ENCODE data around the gene EMP1.

Gene EMP1

DNA sequence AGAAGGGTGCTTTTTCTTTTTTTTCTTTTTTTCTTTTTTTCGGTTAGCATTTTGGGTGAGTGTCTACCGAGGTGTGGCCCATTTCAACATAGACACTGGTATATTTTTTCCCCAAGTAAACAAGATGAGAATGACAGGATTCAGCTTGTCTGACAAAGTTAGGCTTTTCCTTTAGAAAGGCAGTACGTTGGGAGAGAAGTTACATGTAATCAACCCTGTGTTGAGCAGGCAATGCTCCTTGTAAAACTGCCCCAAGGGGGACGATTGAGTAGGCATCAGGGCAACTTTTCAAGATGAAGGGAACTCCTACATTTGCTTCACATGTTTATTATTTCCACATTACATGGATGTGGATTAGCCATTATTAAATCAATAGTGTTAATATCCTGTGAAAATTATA is 1.7 kb downstream of the EMP1 start:
- no peak for DNase-seq

DNA sequence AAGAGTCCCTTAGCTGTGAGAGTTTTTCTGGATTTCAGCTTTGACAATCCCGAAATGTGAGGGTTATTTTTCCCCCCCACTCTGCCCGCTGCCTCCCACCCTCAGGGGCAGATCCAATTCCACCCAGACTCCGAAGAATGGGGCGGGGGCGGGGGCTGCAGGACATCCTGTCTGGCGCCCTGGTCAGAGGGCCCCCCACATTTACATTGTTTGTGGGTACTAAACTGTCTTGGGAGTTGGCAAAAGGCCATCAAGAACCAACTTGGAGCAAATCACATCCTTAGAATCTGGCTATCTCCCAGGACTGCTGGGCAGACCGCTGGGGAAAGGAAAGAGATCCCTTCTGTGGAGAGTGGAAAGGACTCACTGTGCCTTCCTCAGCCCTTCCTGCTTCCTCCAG is 2.4 kb downstream of the EMP1 start:
- no peak for DNase-seq

DNA sequence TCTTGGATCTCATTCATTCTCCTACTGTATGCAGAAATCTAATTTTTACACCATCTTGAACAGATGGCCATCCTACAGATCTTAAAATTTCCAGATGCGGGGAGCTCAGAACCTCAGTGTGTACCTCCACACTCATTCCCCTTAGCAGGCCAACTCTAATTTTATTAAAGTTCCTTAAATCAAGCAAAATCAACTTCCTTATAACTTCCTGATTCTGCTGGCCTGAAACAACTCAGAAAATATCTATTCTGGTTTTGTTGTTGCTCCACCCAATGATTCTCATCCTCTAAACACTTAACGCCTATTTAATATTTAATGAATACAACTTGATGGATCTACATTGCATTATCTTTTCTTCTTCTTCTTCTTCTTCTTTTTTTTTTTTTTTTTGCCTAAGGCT is 3.1 kb downstream of the EMP1 start:
- no peak for DNase-seq

DNA sequence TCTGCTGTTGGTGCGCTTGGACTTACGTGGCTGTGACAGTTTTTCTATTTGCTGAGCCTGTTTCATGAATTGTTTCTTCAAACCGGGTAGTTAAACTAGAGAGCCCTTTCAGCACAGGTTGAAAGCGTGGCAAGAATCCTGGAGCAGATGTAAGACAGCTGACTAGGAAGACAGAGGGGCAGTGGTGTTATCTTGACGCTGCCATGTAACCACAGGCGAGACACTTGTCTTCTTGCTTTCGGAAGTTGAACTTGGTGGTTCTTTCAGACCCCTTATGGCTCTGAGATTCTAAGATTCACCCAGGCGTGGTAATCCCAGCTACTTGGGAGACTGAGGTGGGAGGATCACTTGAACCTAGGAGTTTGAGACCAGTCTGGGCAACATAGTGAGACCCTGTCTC is 4.3 kb downstream of the EMP1 start:
- no peak for DNase-seq

DNA sequence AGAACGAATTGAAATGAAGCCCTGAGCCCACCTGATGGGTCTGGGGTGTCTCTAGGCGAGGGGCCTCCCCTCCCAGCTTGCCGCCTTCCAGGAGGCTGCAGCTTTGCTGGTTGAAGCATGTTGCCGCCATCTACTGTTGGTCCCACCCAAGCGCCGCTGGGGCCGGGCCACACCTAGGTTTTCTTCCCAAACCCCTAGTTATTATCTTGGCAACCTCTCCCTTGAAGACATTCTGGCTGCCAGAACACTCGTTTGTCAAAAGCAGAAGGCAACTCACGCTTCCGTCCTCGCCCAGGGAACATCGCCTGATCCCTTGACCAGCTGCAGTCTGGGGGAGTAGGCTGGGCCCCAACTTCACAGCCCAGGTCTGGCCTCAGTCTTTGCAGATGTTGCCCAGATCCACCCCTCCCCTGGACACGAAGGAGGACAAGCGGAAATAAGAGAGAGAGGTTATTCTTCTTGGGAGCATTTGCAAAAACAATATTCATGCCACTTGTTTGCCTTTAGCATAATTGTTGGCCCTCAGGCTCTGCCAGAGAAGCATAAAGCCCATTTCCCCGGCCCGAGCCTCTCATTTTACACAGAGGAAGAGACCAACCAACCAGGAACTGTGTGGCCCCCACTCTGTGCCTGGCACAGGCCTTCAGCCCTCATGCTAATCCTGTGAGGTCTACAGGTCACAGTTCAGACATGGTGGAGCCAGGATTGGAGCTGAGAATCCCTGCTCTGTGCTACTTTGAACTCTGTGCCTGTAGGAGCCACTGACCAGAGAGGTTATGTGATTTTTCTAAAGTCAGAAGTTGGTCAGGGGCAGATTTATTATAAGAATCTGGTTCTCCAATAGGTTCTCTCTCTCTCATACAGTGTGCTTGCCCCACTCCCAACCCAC is 6.8 kb downstream of the EMP1 start:
- DNase-seq = peak in 1 of 2 experiments; percentile 32

DNA sequence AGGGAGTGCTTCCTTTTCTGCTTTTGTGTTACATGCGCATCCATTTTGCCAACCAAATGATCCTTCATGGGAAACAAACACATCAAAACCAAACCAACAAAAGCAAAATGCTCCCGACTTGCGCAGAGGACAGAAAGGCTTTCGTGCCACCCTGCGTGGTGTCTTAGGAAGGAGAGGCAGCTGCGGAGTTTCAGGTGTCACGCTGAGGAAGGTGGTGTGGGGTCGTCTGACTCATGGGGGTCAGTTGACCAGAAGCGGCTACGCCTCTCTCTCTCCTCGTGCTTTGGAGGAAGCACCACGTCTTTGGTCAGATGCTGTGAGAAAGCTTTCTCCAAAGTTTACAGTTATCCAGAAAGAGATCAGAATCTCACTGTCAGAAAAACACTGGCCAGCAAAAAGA is 7.9 kb downstream of the EMP1 start:
- no peak for DNase-seq

DNA sequence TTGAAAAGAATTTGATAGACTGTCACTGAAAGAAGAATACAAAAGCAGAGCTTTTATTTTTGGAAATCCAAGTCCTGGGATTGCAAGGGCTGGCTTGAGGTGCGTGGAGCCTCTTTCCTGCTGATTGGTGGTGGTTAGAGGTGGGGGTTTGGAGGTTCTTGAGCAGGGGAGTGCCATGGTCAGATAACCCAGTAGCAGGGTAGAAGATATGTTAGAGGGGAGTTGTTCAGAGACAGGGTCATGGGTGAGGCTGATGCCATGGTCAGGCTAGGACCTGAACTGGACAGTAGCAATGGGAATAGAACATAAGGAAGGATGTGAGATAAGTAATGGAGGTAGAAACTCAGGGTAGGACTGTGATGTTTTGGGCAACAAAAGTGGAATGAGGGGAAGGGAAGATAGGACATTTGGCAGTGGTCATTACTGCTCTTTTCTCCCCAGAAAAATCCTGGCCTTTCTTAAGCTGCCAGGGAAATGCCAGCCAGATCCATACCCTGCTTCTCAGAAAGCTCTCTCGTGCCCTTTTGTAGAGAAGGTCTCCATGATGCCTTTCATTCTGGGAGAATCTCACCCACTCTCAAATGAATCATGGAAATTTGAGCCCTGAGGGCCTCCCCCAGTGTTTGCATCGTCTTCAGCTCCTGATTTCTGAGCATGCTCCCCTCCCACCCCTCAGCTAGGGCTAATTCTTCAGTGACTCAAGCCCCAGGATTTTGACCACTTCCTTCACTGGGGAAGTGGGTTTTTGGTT is 9.5 kb downstream of the EMP1 start:
- DNase-seq = peak; percentile 38 to 60

DNA sequence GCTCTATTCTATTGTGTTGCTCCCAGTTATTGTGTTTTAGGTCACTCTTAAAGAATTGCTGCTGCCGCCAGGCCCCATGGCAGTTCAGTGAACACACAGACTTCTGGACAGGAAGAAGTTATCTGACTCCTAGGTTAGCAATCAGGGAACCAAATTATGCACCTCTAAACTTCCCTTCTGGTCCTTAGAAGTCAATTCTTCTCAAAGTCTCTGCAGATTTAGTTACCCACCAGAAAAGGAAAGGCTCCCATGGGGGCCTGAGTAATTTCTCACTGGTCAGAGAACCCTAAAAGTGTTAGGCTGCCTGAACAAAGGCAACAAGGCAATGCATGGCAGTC is 10.0 kb downstream of the EMP1 start:
- no peak for DNase-seq

DNA sequence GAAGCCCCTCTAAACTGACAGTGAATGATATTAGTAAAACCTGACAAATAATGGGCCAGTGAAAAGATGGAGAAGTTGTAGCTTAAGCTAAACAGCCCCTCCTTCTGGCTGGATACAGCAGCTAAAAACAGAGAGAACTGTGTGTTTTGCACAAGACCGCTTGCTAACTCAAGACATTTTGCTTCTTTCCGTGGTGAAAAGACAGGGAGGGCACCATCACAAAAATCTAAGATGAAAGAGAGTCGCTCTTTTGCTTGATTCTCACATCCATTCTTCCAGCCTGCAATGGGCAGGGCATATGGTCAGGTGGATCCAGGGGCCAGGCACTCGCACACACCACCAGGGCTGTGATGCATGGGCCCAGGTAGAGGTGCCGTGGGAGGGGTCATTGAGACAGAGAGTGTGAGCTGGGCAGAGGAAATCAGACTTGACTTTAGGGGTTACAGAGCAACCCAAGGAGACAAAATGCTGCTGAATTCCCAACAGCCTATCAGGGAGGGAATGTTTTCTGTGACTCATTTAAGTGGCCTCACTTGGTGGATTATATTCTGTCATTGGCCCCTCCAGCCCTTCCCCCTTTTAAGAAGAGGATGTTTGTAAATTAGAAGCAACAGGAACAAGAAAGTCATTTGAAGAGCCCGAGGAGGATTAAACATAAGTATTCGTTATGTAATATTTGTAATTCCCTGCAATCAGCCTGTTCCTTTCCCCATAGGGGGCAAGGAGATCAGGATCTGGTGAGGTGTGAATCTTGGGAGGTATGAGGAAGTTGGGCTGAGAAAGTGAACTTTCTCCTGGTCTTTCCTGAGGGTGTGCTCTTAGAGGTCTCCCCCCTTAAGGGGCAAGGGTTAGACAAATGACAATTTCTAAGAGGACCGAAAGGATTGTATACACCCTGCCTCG is 12.3 kb downstream of the EMP1 start:
- DNase-seq = no peak

DNA sequence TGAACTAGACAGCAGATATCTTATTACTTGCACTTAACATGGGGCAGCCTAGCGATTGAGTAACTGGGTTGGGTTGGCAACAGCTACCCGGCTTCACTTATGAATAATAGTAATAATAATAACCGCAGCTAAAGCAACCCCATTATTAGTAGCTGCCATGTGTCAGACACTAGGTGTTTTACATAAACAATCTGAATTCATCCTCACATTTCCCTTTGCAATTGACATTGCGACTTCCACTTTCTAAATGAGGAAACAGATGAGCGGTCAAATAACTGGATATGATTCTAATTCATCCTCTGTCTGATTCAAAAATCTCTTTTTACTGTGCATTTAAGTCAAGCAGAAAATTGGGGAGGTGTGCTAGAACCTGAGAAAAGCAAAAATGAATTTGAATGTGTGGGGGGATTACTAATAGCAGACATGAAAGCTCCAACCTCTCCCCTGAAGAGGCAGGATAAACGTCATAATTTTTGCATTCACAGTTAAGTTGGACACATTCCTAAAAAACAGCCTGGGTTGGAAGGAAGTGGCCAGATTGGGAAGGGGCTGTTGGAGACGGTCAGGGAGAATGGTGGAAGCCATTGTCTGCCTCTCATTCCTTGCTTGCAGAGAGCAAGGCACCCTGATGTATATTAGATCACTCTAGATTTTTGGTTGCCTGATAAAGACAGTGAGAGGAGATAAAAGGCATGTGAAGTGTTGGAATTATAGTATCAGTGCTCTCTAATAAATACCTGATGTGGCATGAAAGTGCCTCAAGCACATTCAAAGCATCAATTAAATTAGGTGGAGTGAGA is 13.1 kb downstream of the EMP1 start:
- DNase-seq = no peak

DNA sequence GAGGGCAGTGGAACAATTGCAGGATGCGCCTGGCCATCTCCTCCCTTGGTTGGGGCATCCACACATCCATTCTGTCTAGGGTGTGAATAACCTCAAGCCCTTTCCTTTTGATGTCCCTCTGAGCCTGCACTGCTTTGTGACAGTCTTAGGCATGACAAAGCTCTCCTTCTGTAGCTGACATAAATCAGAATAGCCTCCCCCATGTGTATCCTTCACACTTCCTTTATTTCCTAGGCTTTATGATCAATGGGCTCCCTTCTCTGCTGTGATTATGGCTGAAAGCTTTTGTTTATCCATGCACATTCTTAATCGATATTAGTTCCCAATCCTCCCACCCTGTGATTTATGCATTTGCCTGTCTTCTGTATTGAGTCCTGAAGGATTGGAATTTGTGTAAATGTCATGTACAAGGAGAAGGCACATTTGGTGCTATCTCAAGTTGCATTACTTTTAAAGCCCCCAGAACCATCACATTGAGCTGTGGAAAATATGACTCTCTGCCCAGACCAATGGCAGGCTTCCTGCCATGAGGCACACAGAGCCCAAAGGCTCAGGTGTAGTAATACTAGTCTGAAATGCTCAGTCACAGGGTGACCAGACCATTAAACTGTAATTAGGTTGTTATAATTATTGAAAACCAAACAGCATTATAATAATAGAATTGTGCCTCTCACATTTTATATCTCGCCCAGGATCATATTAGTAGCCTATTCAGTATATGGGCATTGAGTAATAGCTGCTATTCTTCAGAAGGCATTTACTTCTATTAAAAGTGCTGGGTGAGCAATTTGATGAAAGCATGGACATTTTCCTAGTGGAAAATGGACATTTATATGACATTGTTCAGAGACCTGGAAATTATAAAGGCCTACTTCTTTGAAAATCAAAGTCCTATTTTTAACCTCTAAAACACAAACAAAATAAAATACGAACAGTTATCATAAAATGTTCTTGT is 14.0 kb downstream of the EMP1 start:
- DNase-seq = no peak

DNA sequence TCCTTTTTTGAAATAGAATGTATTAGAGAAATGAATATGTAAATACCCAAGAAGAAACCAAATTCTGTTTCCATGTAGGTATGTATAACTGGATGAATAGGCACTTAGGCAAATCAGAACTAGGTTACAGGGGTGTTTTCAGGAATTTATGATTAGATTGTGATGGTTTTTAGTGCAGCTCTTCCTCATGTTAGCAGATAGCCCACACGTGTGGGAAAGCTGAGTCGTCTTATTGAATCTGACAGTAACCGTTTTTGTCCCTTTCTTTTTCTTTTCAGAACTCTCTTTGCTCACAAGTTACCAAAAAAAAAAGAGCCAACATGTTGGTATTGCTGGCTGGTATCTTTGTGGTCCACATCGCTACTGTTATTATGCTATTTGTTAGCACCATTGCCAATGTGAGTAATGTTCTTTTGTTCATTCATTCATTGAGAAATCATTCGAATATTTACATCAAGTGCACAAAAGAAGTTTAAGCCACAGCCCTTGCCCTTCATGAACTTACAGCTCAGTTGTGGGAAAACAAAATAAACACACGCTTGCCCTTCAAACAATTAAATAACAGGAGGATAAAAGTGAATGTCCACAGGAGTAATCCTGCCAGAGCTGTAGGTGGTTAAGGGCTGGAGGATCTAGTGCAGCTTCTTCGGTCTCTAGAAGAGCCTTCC is 14.8 kb downstream of the EMP1 start:
- peak in 1 of 2 experiments; percentile 37 for DNase-seq

DNA sequence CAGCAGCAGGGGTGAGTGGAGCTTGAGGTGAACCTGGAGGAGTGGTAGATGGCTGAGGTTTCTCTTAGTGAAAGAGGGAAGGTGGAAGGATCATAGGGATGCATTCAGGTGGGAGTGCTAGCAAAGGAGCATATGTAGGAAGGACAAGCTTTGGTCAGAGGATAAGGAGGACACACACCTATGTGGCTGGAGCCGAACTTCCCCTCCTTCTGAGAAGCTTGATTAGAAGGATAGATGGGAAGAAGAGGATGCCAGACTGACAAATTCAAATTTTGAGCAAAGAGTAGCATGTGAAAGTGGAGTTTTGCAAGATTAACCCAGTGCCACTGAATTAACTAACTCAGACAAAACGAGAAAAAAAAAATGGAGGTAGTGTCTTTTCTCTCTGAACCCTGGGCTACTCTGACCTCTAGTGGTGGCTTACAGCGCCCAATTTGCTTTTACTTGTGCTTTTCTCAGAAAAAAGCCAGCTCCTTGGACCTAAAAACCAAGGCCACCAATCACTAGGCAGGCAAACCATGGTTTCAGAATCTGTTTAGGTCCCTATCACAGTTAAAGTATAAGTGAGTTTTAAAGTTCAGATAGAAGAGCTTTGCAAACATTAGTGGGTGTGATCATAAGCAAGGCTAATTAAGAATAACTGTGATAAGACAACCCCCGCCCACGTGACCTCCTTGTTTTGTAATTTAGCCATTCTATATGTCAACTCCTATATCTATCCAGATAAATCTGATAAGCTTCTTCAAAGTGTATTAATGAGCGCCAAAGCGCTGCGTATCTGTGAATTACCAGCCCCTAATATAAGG is 15.5 kb downstream of the EMP1 start:
- peak; percentile 72 to 79 for DNase-seq

DNA sequence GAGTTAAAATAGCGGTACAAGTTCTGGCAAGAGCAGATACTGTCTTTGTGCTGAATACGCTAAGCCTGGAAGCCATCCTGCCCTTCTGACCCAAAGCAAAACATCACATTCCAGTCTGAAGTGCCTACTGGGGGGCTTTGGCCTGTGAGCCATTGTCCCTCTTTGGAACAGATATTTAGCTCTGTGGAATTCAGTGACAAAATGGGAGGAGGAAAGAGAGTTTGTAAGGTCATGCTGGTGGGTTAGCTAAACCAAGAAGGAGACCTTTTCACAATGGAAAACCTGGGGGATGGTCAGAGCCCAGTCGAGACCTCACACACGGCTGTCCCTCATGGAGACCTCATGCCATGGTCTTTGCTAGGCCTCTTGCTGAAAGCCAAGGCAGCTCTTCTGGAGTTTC is 18.5 kb downstream of the EMP1 start:
- no peak for DNase-seq

DNA sequence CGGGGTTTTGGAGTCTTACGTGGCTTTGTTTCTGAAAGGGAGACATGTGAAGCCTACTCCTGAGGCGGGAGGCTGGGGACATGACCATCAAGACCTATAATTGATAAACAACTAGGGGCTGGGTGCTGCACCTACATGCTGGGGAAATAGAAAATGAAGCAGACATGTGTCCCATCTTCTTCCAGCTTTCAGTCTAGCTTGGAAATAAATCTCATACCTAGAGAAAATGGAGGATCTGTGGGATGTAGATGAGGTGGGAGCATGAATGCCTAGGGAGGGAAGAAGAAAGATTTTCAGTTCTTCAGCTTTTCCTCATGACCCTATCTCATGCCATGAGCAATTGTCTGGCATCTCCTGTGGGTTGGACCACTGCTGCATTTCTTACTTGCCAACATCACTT is 22.1 kb downstream of the EMP1 start:
- no peak for DNase-seq

DNA sequence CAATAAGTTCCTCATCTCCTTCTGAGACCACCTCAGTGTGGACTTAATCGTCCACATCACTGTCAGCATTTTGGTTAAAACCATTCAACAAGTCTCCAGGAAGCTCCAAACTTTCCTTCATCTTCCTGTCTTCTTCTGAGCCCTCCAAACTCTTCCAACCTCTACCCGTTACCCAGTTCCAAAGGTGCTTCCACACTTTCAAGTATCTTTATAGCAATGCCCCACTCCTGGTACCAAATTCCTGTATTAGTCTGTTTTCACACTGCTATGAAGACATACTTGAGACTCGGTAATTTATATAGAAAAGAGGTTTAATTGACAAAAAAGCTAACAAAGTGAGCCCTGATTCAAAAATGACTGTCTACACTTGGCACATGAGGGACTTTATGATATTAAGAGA is 22.8 kb downstream of the EMP1 start:
- no peak for DNase-seq

DNA sequence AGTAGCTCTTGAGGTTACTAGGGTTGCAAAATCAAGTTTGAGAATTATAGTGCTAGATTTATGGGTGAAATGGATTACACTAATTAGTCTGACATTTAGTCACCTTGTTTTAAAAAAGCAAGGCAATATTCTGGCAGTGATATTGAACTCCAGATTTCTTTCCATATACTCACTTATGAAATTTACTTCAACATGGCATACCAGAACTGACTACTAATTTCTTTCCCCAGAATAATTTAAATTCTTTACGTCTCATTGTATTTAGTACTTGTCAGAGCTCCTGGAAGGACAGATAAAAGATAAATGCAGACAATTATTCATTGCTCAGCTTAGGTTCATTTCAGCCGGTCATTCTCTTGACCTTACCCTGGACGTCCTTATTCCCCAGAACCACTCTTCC is 24.3 kb downstream of the EMP1 start:
- no peak for DNase-seq

DNA sequence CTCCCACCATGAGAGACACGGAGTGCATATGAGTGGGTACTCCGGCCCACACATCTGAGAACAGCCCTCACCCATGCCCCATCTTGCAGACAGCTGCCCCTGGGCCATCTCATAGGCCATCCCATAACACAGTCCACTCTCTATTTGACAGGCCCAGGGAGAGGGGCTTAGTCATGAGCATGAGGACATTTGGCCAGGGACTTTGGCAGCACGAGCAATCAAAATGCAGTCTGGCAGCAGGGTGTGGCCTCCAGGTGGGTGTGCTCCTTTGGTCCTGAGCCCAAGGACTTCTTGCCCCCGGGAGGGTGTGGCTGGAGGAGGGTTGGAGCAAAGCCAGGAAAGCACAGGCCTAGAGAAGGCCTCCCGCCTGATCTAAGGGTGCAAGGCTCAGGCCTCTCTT is 25.6 kb downstream of the EMP1 start:
- DNase-seq = no peak

DNA sequence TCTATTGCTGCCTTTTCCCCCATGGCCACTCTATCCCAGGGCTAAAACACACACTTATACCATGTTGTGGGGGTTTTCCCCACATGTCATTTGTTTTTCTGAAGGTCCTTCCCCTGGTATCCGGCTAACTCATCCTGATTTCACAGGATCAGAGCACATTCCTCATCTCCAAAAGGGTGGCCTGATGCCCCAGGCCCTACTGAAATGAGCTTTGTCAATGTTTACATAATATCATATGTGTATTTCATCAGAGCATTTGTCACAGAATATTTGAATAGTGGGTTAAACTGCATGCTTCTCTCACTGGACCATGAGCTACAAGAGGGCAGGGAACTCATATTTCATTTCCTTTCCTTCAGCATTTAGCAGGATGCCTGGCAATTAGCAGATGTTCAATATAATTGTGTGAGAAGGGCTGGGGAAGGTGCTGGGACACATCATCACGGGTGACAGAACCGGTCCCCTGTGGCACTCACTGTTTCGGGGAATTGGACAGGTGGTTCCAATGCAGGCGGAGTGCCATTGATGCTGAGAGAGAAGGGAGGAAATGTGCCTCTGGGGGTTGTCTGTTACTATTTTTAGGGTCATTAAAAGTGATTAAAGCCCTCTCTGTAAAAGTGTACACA is 26.8 kb downstream of the EMP1 start:
- no peak for DNase-seq

All from activated CD4-positive, alpha-beta T cell treated with anti-CD3 and anti-CD28 coated beads, Interleukin-2, amount 50 U/mL, for 48 hours (primary cell).